Ishikawa (cell line): ENCODE results near the gene KCTD3.

Experiments
- CEBPB ChIP-seq: IDR thresholded peaks from 2 replicates; pipeline ENCODE4 v1.6.1; 2012
- CREB1 ChIP-seq: IDR thresholded peaks from 2 replicates; pipeline ENCODE4 v1.6.1; 2012; ENCODE audit warnings: low read depth
- EGR1 ChIP-seq: IDR thresholded peaks from 2 replicates; pipeline ENCODE4 v1.6.1; 2012
- EP300 ChIP-seq: IDR thresholded peaks from 2 replicates; pipeline ENCODE4 v1.6.1; 2012; ENCODE audit warnings: borderline replicate concordance
- FOXM1 ChIP-seq: IDR thresholded peaks from 2 replicates; pipeline ENCODE4 v1.6.1; 2012; ENCODE audit warnings: low read depth, borderline replicate concordance
- NFIC ChIP-seq: IDR thresholded peaks from 2 replicates; pipeline ENCODE4 v1.6.1; 2012
- RAD21 ChIP-seq: IDR thresholded peaks from 2 replicates; pipeline ENCODE4 v1.6.1; 2012; ENCODE audit warnings: low read depth
- TAF1 ChIP-seq: IDR thresholded peaks from 2 replicates; pipeline ENCODE4 v1.6.1; 2012; ENCODE audit warnings: low read depth, mild to moderate bottlenecking
- TCF12 ChIP-seq: IDR thresholded peaks from 2 replicates; pipeline ENCODE4 v1.6.1; 2012; ENCODE audit warnings: low read depth
- TEAD4 ChIP-seq: IDR thresholded peaks from 2 replicates; pipeline ENCODE4 v1.6.1; 2012
- YY1 ChIP-seq: IDR thresholded peaks from 2 replicates; pipeline ENCODE4 v1.6.1; 2012; ENCODE audit warnings: low read depth
- ZBTB7A ChIP-seq: IDR thresholded peaks from 2 replicates; pipeline ENCODE4 v1.6.1; 2012; ENCODE audit warnings: low read depth
- TF ChIP-seq, protein P1 (sequence below): IDR thresholded peaks from 2 replicates; pipeline ENCODE4 v1.6.1; 2012; ENCODE audit warnings: low read depth, mild to moderate bottlenecking
- TF ChIP-seq, protein P2 (sequence below): IDR thresholded peaks from 2 replicates; pipeline ENCODE4 v1.6.1; 2012
- TF ChIP-seq, protein P3 (sequence below): IDR thresholded peaks from 2 replicates; pipeline ENCODE4 v1.6.1; 2012

KCTD3 gene

DNA sequence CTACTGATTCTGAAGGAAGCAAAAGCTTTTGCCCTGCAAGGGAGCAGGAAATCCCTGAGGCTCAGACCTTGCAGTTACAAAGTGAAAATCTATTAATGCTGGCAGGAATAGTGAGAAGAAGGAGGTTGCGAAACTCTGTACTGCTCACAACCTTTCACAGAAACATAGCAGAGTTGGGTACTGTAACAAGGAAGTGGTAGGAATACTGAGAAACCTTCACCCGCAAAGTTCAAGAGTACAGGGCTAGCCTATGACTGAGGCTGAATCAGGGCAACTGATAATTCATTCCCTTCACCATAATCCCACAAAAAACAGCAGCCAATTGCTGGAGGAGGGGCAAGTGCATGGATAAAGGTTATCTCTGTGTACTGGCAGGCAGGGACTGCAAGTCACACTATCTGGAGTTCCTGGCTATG, 23.9 kb upstream of the KCTD3 start:
- TF ChIP-seq CEBPB = 0 out of 2 replicates have a peak, but pooled peaks have one; percentile 5
- TF ChIP-seq EP300 = no peak
- no peak for TF ChIP-seq FOXM1
- TF ChIP-seq RAD21 = no peak

DNA sequence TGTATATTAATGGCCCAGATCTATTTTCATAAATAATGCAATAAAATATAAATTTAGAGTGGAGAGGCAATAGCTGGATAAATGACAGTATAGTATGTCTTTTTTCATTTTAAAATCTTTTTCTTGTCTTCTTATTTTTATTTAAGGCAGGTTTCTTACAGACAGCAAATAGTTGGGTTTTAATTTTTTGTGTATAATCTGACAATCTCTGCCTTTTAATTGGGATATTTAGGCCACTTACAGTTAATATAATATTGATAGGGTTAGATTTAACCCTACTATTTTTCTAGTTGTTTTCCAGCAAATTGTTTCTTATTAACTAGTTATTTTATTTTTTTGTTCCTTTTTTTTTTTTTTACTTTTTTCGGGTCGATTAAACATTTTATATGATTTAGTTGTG, 23.3 kb upstream of the KCTD3 start:
- TF ChIP-seq, protein P1, sequence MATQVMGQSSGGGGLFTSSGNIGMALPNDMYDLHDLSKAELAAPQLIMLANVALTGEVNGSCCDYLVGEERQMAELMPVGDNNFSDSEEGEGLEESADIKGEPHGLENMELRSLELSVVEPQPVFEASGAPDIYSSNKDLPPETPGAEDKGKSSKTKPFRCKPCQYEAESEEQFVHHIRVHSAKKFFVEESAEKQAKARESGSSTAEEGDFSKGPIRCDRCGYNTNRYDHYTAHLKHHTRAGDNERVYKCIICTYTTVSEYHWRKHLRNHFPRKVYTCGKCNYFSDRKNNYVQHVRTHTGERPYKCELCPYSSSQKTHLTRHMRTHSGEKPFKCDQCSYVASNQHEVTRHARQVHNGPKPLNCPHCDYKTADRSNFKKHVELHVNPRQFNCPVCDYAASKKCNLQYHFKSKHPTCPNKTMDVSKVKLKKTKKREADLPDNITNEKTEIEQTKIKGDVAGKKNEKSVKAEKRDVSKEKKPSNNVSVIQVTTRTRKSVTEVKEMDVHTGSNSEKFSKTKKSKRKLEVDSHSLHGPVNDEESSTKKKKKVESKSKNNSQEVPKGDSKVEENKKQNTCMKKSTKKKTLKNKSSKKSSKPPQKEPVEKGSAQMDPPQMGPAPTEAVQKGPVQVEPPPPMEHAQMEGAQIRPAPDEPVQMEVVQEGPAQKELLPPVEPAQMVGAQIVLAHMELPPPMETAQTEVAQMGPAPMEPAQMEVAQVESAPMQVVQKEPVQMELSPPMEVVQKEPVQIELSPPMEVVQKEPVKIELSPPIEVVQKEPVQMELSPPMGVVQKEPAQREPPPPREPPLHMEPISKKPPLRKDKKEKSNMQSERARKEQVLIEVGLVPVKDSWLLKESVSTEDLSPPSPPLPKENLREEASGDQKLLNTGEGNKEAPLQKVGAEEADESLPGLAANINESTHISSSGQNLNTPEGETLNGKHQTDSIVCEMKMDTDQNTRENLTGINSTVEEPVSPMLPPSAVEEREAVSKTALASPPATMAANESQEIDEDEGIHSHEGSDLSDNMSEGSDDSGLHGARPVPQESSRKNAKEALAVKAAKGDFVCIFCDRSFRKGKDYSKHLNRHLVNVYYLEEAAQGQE = no peak
- TF ChIP-seq FOXM1 = no peak
- TF ChIP-seq, protein P2, sequence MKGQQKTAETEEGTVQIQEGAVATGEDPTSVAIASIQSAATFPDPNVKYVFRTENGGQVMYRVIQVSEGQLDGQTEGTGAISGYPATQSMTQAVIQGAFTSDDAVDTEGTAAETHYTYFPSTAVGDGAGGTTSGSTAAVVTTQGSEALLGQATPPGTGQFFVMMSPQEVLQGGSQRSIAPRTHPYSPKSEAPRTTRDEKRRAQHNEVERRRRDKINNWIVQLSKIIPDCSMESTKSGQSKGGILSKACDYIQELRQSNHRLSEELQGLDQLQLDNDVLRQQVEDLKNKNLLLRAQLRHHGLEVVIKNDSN = no peak
- TF ChIP-seq EGR1 = no peak
- TF ChIP-seq CEBPB = no peak

DNA sequence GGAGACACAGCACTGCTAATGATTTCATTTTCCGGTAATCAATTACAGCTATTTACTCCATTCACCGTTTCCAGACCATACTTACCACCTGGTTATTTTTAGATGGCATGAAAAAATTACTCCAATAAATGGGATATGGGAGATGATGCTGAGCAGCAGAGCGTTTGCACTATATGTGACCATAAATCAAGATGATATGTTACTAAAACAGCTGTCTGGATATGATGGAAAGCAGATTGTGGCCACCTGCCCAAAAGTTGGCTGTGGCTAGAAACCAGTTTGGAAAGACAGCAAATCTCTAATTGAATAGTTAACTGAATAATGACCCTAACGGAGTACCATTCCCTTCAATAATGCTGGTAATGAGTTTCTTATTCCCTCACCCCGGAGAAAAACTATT, 22.5 kb upstream of the KCTD3 start:
- TF ChIP-seq EGR1 (no peak), CEBPB (no peak), NFIC (no peak), FOXM1 (no peak), CREB1 (no peak), YY1 (no peak), ZBTB7A (no peak)

DNA sequence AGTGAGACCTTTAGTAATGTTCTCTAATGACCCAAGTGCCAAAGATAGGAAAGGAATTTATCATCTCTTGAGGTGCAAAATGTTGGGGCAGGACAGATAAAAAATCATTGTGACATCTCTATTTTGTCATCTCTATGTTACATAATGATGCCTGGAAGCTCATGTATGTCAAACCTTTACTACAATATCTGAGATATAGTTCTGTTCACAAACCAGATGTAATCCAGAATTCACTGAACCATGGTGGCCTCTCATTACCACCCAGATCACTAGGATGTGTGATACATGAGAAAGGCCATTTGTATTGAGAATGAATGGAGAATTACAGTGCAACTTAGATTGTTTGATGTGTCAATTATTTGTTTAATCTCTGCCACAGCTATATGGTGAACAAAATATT, 22.0 kb upstream of the KCTD3 start:
- TF ChIP-seq EP300 = no peak
- TF ChIP-seq TAF1 = no peak
- no peak for TF ChIP-seq CEBPB
- no peak for TF ChIP-seq CREB1
- no peak for TF ChIP-seq YY1
- TF ChIP-seq RAD21 = no peak

DNA sequence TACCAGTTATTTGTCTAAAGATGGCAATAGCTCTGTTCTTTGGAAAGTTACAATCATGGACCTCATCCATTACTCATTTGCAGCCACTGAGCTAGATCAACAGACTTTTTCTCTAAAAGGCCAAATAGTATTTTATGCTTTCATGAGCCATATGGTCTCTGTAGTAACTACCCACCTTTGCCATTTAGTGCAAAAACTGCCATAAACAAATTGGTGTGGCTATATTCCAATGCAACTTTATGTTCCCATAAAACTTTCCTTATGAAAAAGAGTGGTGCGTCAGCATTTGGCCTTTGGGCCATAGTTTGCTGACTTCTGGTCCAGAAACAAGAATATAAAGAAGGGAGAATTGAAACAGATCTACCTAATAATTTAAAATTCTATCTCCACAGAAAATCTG, 20.1 kb upstream of the KCTD3 start:
- TF ChIP-seq TAF1 = no peak
- TF ChIP-seq, protein P1 = no peak
- no peak for TF ChIP-seq RAD21
- TF ChIP-seq, protein P3, sequence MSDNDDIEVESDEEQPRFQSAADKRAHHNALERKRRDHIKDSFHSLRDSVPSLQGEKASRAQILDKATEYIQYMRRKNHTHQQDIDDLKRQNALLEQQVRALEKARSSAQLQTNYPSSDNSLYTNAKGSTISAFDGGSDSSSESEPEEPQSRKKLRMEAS = no peak
- no peak for TF ChIP-seq TCF12
- TF ChIP-seq TEAD4 = no peak
- no peak for TF ChIP-seq ZBTB7A
- TF ChIP-seq CEBPB = no peak
- TF ChIP-seq EGR1 = no peak
- TF ChIP-seq FOXM1 = no peak
- no peak for TF ChIP-seq CREB1
- TF ChIP-seq YY1 = no peak

DNA sequence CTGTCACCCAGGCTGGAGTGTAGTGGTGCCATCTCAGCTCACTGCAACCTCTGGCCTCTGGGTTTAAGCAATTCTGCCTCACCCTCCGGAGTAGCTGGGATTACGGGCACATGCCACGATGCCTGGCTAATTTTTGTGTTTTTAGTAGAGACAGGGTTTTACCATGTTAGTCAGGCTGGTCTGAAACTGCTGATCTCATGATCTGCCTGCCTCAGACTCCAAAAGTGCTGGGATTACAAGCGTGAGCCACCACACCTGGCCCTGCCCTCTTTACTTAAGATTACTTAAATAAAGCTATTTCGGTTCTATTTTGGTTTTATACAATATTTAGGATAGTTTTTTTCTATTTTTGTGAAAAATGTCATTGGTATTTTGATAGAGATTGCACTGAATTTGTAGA, 15.3 kb upstream of the KCTD3 start:
- TF ChIP-seq FOXM1 (no peak), ZBTB7A (no peak), EGR1 (no peak), RAD21 (no peak), NFIC (no peak), TAF1 (no peak), CEBPB (no peak), CREB1 (no peak), YY1 (no peak)
- TF ChIP-seq, protein P3 = no peak

DNA sequence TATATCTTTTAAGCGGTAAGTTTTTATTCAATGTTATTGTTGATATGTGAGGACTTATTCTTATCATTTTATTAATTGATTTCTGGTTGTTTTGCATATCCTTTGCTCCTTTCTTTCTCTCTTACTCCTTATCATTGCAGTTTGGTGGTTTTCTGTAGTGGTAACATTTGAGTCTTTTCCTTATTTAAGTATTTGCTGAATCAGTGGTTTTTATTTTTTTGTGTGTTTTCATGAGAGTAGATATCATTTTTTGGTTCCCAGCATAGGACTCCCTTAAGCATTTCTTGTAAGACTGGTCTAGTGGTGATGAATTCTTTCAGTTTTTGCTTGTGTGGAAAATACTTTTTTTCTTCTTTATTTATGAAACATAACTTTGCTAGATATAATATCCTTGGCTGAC, 12.2 kb upstream of the KCTD3 start:
- TF ChIP-seq CREB1 (no peak), ZBTB7A (no peak), YY1 (no peak), CEBPB (no peak), TAF1 (no peak)
- TF ChIP-seq, protein P1 = no peak
